K562 (cell line): Measurements from ENCODE around the gene ZFYVE27. TPM values are rescaled to one million over a fixed set of nuclear protein-coding genes. Genes with fewer than 3 reads are reported as not detected.
A peak's percentile ranks its signal among the peaks of the same experiment; 100 is the strongest.

Experiments used
- CUX1 ChIP-seq: fragments of 200-800 bp; sonication (Bioruptor generic); IDR thresholded peaks from 2 replicates; pipeline ENCODE4 v1.6.1; 2016; ENCODE audit warnings: missing genetic modification characterization, missing compliant biosample characterization
- FIP1L1 ChIP-seq: fragments of 200-400 bp; formaldehyde crosslinking; IDR thresholded peaks from 2 replicates; pipeline ENCODE4 v1.6.1; 2018; ENCODE audit warnings: mild to moderate bottlenecking, low read depth, low read length; ENCODE audit not compliant: poor library complexity, severe bottlenecking
- HNRNPUL1 ChIP-seq: fragments of 200-400 bp; formaldehyde crosslinking; IDR thresholded peaks from 2 replicates; pipeline ENCODE4 v1.6.1; 2017; ENCODE audit warnings: low read length
- KDM5B ChIP-seq: fragments of 200-600 bp; sonication (generic); IDR thresholded peaks from 2 replicates; pipeline ENCODE4 v1.6.1; 2012; ENCODE audit warnings: low read depth, mild to moderate bottlenecking, moderate library complexity, low read length, control low read depth, inconsistent platforms; ENCODE audit not compliant: insufficient replicate concordance
- MTA1 ChIP-seq: fragments of 450-650 bp; IDR thresholded peaks from 2 replicates; pipeline ENCODE4 v1.6.1; 2017; ENCODE audit warnings: borderline replicate concordance
- OTX1 ChIP-seq: fragments of 450-650 bp; formaldehyde crosslinking; IDR thresholded peaks from 2 replicates; pipeline ENCODE4 v1.4.0; 2022; ENCODE audit warnings: mild to moderate bottlenecking
- POU5F1 ChIP-seq: fragments of 150-350 bp; IDR thresholded peaks from 2 replicates; pipeline ENCODE4 v1.6.1; 2014; ENCODE audit warnings: borderline replicate concordance, low read length, low read depth, mild to moderate bottlenecking; ENCODE audit not compliant: partially characterized antibody
- SAP30 ChIP-seq: fragments of 200-600 bp; sonication (generic); IDR thresholded peaks from 2 replicates; pipeline ENCODE4 v1.6.1; 2012; ENCODE audit warnings: borderline replicate concordance, low read depth, mild to moderate bottlenecking, moderate library complexity, low read length, control low read depth, inconsistent platforms; ENCODE audit not compliant: insufficient read depth, poor library complexity, severe bottlenecking
- SRF ChIP-seq, 2 experiments: fragments of 250-450, 450-650 bp in 1 of 2; sonication (Bioruptor Pico) in 1 of 2; sonication (generic) in 1 of 2; formaldehyde crosslinking; IDR thresholded peaks; 2 replicates each; pipeline versions ENCODE4 v1.5.0 to v1.5.1; 2020 to 2022; ENCODE audit warnings: mild to moderate bottlenecking in 1 of 2, missing genetic modification reagents in 1 of 2
- ZBTB5 ChIP-seq: fragments of 450-650 bp; IDR thresholded peaks from 2 replicates; pipeline ENCODE4 v1.6.1; 2017; ENCODE audit warnings: antibody characterized with exemption
- ZBTB8A ChIP-seq: fragments of 450-650 bp; IDR thresholded peaks from 2 replicates; pipeline ENCODE4 v1.6.1; 2018; ENCODE audit warnings: mild to moderate bottlenecking, moderate library complexity; ENCODE audit not compliant: partially characterized antibody
- ZNF41 ChIP-seq: fragments of 250-450 bp; sonication (Bioruptor Pico); conservative IDR thresholded peaks from 2 replicates; pipeline ENCODE4 v1.4.0; 2020; ENCODE audit warnings: mild to moderate bottlenecking
- ZNF717 ChIP-seq: fragments of 250-450 bp; sonication (Bioruptor Pico); IDR thresholded peaks from 2 replicates; pipeline ENCODE4 v1.5.0; 2021
- polyA plus RNA-seq, 8 experiments: library from polyadenylated mRNA; depleted of rRNA in 4 of 8; stranded (reverse) in 5 of 8; unstranded in 3 of 8; fragments of >200 nt; fragmentation: Nextera tagmentation in 2 of 8; fragmentation: Illumina TruSeq in 1 of 8; extraction: Ambion mirVana in 2 of 8; extraction: Trizol in 1 of 8; gene quantifications; 2 replicates each; pipeline versions ENCODE4 v1.2.1 to v1.2.3, GENCODE V29; 2011 to 2014; ENCODE audit warnings: inconsistent platforms in 1 of 8, missing spikeins in 1 of 8
- total RNA-seq, 7 experiments: library from RNA; depleted of rRNA in 6 of 7; stranded (reverse); fragments of >200 nt in 6 of 7; fragmentation: Illumina TruSeq in 2 of 7; extraction: Trizol in 2 of 7; gene quantifications; 2 replicates each; pipeline versions ENCODE4 v1.2.1 to v1.2.3, GENCODE V29; 2011 to 2021; ENCODE audit warnings: low replicate concordance in 1 of 7
- TF ChIP-seq, protein P1 (sequence below): fragments of 450-650 bp; IDR thresholded peaks from 2 replicates; pipeline ENCODE4 v1.6.1; 2018; ENCODE audit warnings: mild to moderate bottlenecking, low read depth; ENCODE audit not compliant: partially characterized antibody
- TF ChIP-seq, protein P2 (sequence below): fragments of 450-650 bp; formaldehyde crosslinking; IDR thresholded peaks from 2 replicates; pipeline ENCODE4 v1.4.0; 2020; ENCODE audit warnings: mild to moderate bottlenecking, moderate library complexity

ZFYVE27 gene
- total and polyA plus RNA-seq, 9 of the 15 experiments (the other 6 are each of a cell fraction or from before 2014, with no cell fraction given), result 0.81 to 21.9 (median 15.3) TPM

- TF ChIP-seq MTA1, result 0 out of 2 replicates have a peak, but pooled peaks have one; percentile 36
- TF ChIP-seq POU5F1, result no peak
- TF ChIP-seq ZNF41 (CRISPR knock-in tag), result no peak
- no peak for TF ChIP-seq OTX1 (CRISPR knock-in tag)
- TF ChIP-seq SAP30, result no peak
- no peak for TF ChIP-seq ZBTB5
- TF ChIP-seq CUX1, result no peak
- TF ChIP-seq HNRNPUL1, result no peak
- no peak for TF ChIP-seq ZNF717 (CRISPR knock-in tag)
- no peak for TF ChIP-seq ZBTB8A
- TF ChIP-seq, protein P1, sequence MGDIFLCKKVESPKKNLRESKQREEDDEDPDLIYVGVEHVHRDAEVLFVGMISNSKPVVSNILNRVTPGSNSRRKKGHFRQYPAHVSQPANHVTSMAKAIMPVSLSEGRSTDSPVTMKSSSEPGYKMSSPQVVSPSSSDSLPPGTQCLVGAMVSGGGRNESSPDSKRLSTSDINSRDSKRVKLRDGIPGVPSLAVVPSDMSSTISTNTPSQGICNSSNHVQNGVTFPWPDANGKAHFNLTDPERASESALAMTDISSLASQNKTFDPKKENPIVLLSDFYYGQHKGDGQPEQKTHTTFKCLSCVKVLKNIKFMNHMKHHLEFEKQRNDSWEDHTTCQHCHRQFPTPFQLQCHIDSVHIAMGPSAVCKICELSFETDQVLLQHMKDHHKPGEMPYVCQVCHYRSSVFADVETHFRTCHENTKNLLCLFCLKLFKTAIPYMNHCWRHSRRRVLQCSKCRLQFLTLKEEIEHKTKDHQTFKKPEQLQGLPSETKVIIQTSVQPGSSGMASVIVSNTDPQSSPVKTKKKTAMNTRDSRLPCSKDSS, result no peak
- TF ChIP-seq, protein P2, sequence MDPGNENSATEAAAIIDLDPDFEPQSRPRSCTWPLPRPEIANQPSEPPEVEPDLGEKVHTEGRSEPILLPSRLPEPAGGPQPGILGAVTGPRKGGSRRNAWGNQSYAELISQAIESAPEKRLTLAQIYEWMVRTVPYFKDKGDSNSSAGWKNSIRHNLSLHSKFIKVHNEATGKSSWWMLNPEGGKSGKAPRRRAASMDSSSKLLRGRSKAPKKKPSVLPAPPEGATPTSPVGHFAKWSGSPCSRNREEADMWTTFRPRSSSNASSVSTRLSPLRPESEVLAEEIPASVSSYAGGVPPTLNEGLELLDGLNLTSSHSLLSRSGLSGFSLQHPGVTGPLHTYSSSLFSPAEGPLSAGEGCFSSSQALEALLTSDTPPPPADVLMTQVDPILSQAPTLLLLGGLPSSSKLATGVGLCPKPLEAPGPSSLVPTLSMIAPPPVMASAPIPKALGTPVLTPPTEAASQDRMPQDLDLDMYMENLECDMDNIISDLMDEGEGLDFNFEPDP (CRISPR knock-in tag), result no peak
- TF ChIP-seq KDM5B, result no peak
- no peak for TF ChIP-seq SRF (CRISPR knock-in tag; IDR thresholded peaks at IDR 0.05)
- no peak for TF ChIP-seq FIP1L1
Observed at GRCh38 chr10:97788552-97789442, 51.9 kb downstream of the ZFYVE27 start (continued).
